ENCODE results near the gene ORAI2. TPM values are rescaled to one million over a fixed set of nuclear protein-coding genes. Genes with fewer than 3 reads are reported as not detected.

Gene ORAI2
- total and polyA plus RNA-seq, 10 of the 15 experiments (the other 5 are each of a cell fraction or from before 2014, with no cell fraction given) = 5.8 to 111 (median 46.9) TPM

DNA sequence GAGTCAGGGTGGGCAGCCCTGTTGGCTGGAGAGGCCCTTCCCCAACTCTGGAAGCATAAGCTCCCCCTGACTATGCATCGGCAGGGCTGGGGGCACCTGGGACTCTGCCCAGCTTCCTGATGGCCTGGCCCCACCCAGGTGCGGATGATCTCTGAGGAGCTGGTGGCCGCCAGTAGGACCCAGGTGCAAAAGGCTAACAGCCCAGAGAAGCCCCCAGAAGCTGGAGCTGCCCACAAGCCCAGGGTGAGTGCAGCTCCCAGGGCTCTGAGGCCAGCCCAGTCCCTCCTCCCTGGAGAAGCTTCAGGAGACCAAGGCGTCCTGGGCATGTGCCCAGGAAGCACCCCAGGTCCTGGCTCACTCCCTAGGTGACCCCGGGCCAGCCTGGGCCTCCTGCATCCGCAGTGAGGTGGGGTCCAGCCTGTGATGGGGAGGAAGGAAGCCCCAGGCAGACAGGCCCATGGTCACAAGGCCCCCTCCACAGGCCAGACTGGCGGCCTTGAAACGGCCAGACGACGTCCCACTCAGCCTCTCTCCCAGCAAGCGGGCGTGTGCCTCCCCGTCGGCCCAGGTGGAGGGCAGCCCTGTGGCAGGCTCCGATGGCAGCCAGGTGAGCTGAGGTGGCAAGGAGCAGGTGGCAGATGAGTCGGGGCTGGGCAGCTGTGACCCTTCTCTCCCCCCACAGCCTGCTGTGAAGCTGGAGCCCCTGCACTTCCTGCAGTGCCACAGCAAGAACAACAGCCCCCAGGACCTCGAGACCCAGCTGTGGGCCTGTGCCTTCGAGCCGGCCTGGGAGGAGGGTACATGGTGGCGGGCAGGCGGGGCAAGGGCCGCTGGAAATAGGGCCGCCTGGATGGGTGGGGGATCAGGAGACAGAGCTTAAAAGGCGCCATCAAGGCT lies 34.5 kb downstream of the ORAI2 start:
- peaks cover 15% of the 10 kb centered on the region for H3K4me1 ChIP-seq (ENCODE audit: control insufficient read depth, insufficient read depth, low read length)
- no peak overlapping the region for H2AFZ ChIP-seq (ENCODE audit: control insufficient read depth, low read depth, low read length)
- in situ Hi-C loops (cut with MboI) (no loop called here), intact Hi-C loops (cut with micrococcal nuclease; ENCODE audit: unreplicated experiment) (loop anchor here (5.0 kb wide), 1 partner anchor 181 kb away; the partner anchor contains the start of gene SH2B2)
- RAD21 ChIA-PET (ENCODE audit: unreplicated experiment) = interaction anchor here (0.8 to 2.2 kb wide), 5 partner anchors 35 to 64 kb away, joined by 3 to 9 read pairs (median 6); partner anchors contain the start of gene ORAI2
- H4K20me1 ChIP-seq (ENCODE audit: control insufficient read depth, insufficient read depth) = no peaks in the 10 kb centered on the region
- no TSS peak for BruUV-seq (replicated peaks)
- H3K9me3 ChIP-seq (replicated peaks; ENCODE audit: control insufficient read depth, insufficient read depth, low read length) = no peaks in the 10 kb centered on the region
- ATAC-seq (no peak), DNase-seq (ENCODE audit: low read depth, low spot score) (no peak), FAIRE-seq (no peak)
- H3K79me2 ChIP-seq (ENCODE audit: control insufficient read depth, insufficient read depth, low read length) = peaks cover 29% of the 10 kb centered on the region
- H3K27me3 ChIP-seq (replicated peaks in 1 of 2; ENCODE audit: control insufficient read depth in 2 of 2, insufficient read depth in 2 of 2, low read length in 1 of 2) = no peaks in the 10 kb centered on the region
- SMC1A ChIA-PET (ENCODE audit: uncharacterized antibody, unreplicated experiment) = interaction anchor here (0.8 to 3.7 kb wide), 4 partner anchors 23 to 64 kb away, joined by 3 to 32 read pairs (median 4); no protein-coding TSS in a partner anchor
- CTCF ChIA-PET = interaction anchor here (0.6 to 7.0 kb wide), 12 partner anchors 18 to 1224 kb away, joined by 3 to 94 read pairs (median 4); no protein-coding TSS in a partner anchor
- POLR2A ChIA-PET = interaction anchor here (0.6 kb wide), 1 partner anchor 446 kb away, joined by 3 read pairs; no protein-coding TSS in a partner anchor
- no peak overlapping the region for H3K4me2 ChIP-seq (ENCODE audit: control insufficient read depth, insufficient read depth)
- no peak overlapping the region for H3K4me3 ChIP-seq
- 95% methylated on average over 23 of the region's 24 CpGs for WGBS (ENCODE audit: insufficient coverage, insufficient replicate concordance, low lambda C conversion rate, missing lambda C conversion rate)
- no peak overlapping the region for H3K9ac ChIP-seq (ENCODE audit: control insufficient read depth, insufficient read depth, low read length)
- no peak overlapping the region for H3K27ac ChIP-seq (ENCODE audit: control insufficient read depth, insufficient read depth)
- peaks cover 6 to 20% of the 10 kb centered on the region in 2 experiments for H3K36me3 ChIP-seq (ENCODE audit: control insufficient read depth in 2 of 2, insufficient read depth in 2 of 2, low read length in 1 of 2)
- TF ChIP-seq, protein P1, sequence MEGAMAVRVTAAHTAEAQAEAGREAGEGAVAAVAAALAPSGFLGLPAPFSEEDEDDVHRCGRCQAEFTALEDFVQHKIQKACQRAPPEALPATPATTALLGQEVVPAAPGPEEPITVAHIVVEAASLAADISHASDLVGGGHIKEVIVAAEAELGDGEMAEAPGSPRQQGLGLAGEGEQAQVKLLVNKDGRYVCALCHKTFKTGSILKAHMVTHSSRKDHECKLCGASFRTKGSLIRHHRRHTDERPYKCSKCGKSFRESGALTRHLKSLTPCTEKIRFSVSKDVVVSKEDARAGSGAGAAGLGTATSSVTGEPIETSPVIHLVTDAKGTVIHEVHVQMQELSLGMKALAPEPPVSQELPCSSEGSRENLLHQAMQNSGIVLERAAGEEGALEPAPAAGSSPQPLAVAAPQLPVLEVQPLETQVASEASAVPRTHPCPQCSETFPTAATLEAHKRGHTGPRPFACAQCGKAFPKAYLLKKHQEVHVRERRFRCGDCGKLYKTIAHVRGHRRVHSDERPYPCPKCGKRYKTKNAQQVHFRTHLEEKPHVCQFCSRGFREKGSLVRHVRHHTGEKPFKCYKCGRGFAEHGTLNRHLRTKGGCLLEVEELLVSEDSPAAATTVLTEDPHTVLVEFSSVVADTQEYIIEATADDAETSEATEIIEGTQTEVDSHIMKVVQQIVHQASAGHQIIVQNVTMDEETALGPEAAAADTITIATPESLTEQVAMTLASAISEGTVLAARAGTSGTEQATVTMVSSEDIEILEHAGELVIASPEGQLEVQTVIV (IDR thresholded peaks at IDR 0.05; ENCODE audit: borderline replicate concordance, partially characterized antibody) = no peak
- TF ChIP-seq RELA (IDR thresholded peaks at IDR 0.05; ENCODE audit: borderline replicate concordance, partially characterized antibody) (no peak), JUNB (IDR thresholded peaks at IDR 0.05) (no peak), JUND (IDR thresholded peaks at IDR 0.05; ENCODE audit: low read depth, low read length) (no peak), ZBED1 (IDR thresholded peaks at IDR 0.05; ENCODE audit: borderline replicate concordance) (no peak), TAF1 (IDR thresholded peaks at IDR 0.05; ENCODE audit: borderline replicate concordance, low read depth, low read length) (no peak), NFXL1 (IDR thresholded peaks at IDR 0.05; ENCODE audit: borderline replicate concordance) (no peak), SIX5 (IDR thresholded peaks at IDR 0.05; ENCODE audit: low read depth, low read length, severe bottlenecking) (no peak), MYB (IDR thresholded peaks at IDR 0.05; ENCODE audit: borderline replicate concordance, low read depth, low read length) (no peak)
- TF ChIP-seq, protein P2, sequence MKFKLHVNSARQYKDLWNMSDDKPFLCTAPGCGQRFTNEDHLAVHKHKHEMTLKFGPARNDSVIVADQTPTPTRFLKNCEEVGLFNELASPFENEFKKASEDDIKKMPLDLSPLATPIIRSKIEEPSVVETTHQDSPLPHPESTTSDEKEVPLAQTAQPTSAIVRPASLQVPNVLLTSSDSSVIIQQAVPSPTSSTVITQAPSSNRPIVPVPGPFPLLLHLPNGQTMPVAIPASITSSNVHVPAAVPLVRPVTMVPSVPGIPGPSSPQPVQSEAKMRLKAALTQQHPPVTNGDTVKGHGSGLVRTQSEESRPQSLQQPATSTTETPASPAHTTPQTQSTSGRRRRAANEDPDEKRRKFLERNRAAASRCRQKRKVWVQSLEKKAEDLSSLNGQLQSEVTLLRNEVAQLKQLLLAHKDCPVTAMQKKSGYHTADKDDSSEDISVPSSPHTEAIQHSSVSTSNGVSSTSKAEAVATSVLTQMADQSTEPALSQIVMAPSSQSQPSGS (IDR thresholded peaks at IDR 0.05; ENCODE audit: low read length) = no peak
- TF ChIP-seq, protein P3, sequence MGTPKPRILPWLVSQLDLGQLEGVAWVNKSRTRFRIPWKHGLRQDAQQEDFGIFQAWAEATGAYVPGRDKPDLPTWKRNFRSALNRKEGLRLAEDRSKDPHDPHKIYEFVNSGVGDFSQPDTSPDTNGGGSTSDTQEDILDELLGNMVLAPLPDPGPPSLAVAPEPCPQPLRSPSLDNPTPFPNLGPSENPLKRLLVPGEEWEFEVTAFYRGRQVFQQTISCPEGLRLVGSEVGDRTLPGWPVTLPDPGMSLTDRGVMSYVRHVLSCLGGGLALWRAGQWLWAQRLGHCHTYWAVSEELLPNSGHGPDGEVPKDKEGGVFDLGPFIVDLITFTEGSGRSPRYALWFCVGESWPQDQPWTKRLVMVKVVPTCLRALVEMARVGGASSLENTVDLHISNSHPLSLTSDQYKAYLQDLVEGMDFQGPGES (IDR thresholded peaks at IDR 0.05) = no peak
- TF ChIP-seq, protein P4, sequence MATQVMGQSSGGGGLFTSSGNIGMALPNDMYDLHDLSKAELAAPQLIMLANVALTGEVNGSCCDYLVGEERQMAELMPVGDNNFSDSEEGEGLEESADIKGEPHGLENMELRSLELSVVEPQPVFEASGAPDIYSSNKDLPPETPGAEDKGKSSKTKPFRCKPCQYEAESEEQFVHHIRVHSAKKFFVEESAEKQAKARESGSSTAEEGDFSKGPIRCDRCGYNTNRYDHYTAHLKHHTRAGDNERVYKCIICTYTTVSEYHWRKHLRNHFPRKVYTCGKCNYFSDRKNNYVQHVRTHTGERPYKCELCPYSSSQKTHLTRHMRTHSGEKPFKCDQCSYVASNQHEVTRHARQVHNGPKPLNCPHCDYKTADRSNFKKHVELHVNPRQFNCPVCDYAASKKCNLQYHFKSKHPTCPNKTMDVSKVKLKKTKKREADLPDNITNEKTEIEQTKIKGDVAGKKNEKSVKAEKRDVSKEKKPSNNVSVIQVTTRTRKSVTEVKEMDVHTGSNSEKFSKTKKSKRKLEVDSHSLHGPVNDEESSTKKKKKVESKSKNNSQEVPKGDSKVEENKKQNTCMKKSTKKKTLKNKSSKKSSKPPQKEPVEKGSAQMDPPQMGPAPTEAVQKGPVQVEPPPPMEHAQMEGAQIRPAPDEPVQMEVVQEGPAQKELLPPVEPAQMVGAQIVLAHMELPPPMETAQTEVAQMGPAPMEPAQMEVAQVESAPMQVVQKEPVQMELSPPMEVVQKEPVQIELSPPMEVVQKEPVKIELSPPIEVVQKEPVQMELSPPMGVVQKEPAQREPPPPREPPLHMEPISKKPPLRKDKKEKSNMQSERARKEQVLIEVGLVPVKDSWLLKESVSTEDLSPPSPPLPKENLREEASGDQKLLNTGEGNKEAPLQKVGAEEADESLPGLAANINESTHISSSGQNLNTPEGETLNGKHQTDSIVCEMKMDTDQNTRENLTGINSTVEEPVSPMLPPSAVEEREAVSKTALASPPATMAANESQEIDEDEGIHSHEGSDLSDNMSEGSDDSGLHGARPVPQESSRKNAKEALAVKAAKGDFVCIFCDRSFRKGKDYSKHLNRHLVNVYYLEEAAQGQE (IDR thresholded peaks at IDR 0.05; ENCODE audit: low read depth, low read length) = no peak

Measured in GM12878 (cell line).